HCT116 (cell line): ENCODE data around the gene WDR48. TPM values are rescaled to one million over a fixed set of nuclear protein-coding genes. Genes with fewer than 3 reads are reported as not detected.
A peak's percentile ranks its signal among the peaks of the same experiment; 100 is the strongest.

ENCODE experiments used
- ATAC-seq: fragments of 200-7000 bp; cut with Tn5 transposase; 2 replicates; pipeline ENCODE4 v1.9.1; 2020; ENCODE audit warnings: mild to moderate bottlenecking, moderate library complexity
- BruUV-seq: library from RNA; stranded (reverse); fragments of 400-500 nt; replicated peaks from 2 replicates; lab custom pipeline; 2021; lab: Mats Ljungman, UMichigan
- CTCF ChIA-PET: fragments of 300-600 bp; sonication (Branson Sonifier 250); formaldehyde crosslinking; loops from one replicate; lab custom pipeline; 2021; ENCODE audit warnings: antibody characterized with exemption; lab: Charles Lee
- POLR2A ChIA-PET: fragments of 300-600, 350-600 bp; sonication (Branson Sonifier 250); formaldehyde crosslinking; loops from one replicate; lab custom pipeline; 2021; ENCODE audit warnings: antibody characterized with exemption; lab: Charles Lee
- RAD21 ChIA-PET, 2 experiments: fragments of 300-600 bp; sonication (Branson Sonifier 250); formaldehyde crosslinking; loops; one replicate each; lab custom pipeline; 2023; ENCODE audit warnings: low total read pairs in 2 of 2; ENCODE audit not compliant: uncharacterized antibody in 2 of 2, unreplicated experiment in 2 of 2, low non-redundant PET in 1 of 2; lab: Charles Lee
- DNase-seq: peaks from one replicate; pipeline ENCODE4 v3.0.0-alpha.2; 2010; ENCODE audit warnings: low read depth, low spot score
- H2AFZ ChIP-seq: fragments of 200-600 bp; shearing (Covaris generic), sonication (generic); 2 replicates; pipeline ENCODE4 v1.6.1; 2017; ENCODE audit warnings: low read depth, mixed run types, mixed read lengths, antibody characterized with exemption, low read length; ENCODE audit not compliant: poor library complexity, severe bottlenecking
- H3K27ac ChIP-seq: 2 replicates; pipeline ENCODE4 v1.5.1; 2012; ENCODE audit warnings: low read depth, low read length
- H3K27me3 ChIP-seq: fragments of 200-600 bp; sonication (generic); 2 replicates; pipeline ENCODE4 v1.6.1; 2016; ENCODE audit warnings: mixed run types, low read length, mixed read lengths; ENCODE audit not compliant: insufficient read depth
- H3K36me3 ChIP-seq, 2 experiments: fragments of 200-500 bp in 1 of 2; fragments of 200-600 bp in 1 of 2; sonication (Bioruptor generic) in 1 of 2; sonication (generic) in 1 of 2; 2 replicates each; pipeline versions ENCODE4 v1.5.1 to v1.6.1; 2014 to 2016; ENCODE audit warnings: low read length in 2 of 2, inconsistent platforms in 1 of 2, mixed read lengths in 1 of 2, mixed run types in 1 of 2; ENCODE audit not compliant: insufficient read depth in 2 of 2, control insufficient read depth in 1 of 2
- H3K4me1 ChIP-seq, 2 experiments: fragments of 200-600 bp in 1 of 2; sonication (generic) in 1 of 2; 2 replicates each; pipeline versions ENCODE4 v1.5.1 to v1.6.1; 2012 to 2017; ENCODE audit warnings: low read length in 2 of 2, inconsistent platforms in 1 of 2, mild to moderate bottlenecking in 1 of 2, mixed read lengths in 1 of 2, mixed run types in 1 of 2, moderate library complexity in 1 of 2; ENCODE audit not compliant: insufficient read depth in 2 of 2, control insufficient read depth in 1 of 2
- H3K4me2 ChIP-seq: fragments of 200-600 bp; sonication (generic); 2 replicates; pipeline ENCODE4 v1.6.1; 2017; ENCODE audit warnings: mixed run types, low read length, mixed read lengths
- H3K4me3 ChIP-seq, 2 experiments: fragments of 200-600 bp in 1 of 2; sonication (generic) in 1 of 2; replicated peaks in 1 of 2; 2 replicates each; pipeline ENCODE4 v1.5.1; 2011 to 2016; ENCODE audit warnings: low read length in 2 of 2, control low read depth in 1 of 2, low read depth in 1 of 2, mild to moderate bottlenecking in 1 of 2, mixed read lengths in 1 of 2, mixed run types in 1 of 2
- H3K79me2 ChIP-seq: fragments of 200-600 bp; sonication (generic); 2 replicates; pipeline ENCODE4 v1.6.1; 2017; ENCODE audit warnings: mild to moderate bottlenecking, mixed run types, low read length, moderate library complexity, mixed read lengths; ENCODE audit not compliant: insufficient read depth
- H3K9ac ChIP-seq: fragments of 200-600 bp; sonication (generic); 2 replicates; pipeline ENCODE4 v1.6.1; 2016; ENCODE audit warnings: low read length, mixed read lengths
- H3K9me2 ChIP-seq: fragments of 200-600 bp; sonication (generic), shearing (Covaris generic); 2 replicates; pipeline ENCODE4 v1.6.1; 2017; ENCODE audit warnings: mixed run types, mild to moderate bottlenecking, moderate library complexity; ENCODE audit not compliant: insufficient read depth
- H3K9me3 ChIP-seq, 2 experiments: fragments of 200-500 bp in 1 of 2; fragments of 200-600 bp in 1 of 2; sonication (Bioruptor generic) in 1 of 2; sonication (generic) in 1 of 2; 2 replicates each; pipeline ENCODE4 v1.6.1; 2014 to 2017; ENCODE audit warnings: low read length in 2 of 2, mixed read lengths in 2 of 2, inconsistent platforms in 1 of 2, low read depth in 1 of 2, mild to moderate bottlenecking in 1 of 2, mixed run types in 1 of 2, moderate library complexity in 1 of 2; ENCODE audit not compliant: control insufficient read depth in 1 of 2, insufficient read depth in 1 of 2
- H4K20me1 ChIP-seq: fragments of 200-600 bp; sonication (generic), shearing (Covaris generic); 2 replicates; pipeline ENCODE4 v1.6.1; 2017; ENCODE audit warnings: mixed run types, mild to moderate bottlenecking, moderate library complexity; ENCODE audit not compliant: insufficient read depth
- CBX3 ChIP-seq: IDR thresholded peaks from 2 replicates; pipeline ENCODE4 v1.6.1; 2012; ENCODE audit warnings: low read depth
- CTCF ChIP-seq, 3 experiments: fragments of 200-600 bp in 1 of 3; sonication (generic) in 1 of 3; IDR thresholded peaks in 2 of 3; conservative IDR thresholded peaks in 1 of 3; 2 replicates each; pipeline ENCODE4 v1.5.1; 2012 to 2017; ENCODE audit warnings: low read depth in 2 of 3, low read length in 2 of 3, antibody characterized with exemption in 1 of 3, borderline replicate concordance in 1 of 3, control low read depth in 1 of 3, mild to moderate bottlenecking in 1 of 3, mixed read lengths in 1 of 3, mixed run types in 1 of 3, moderate library complexity in 1 of 3; ENCODE audit not compliant: insufficient read depth in 1 of 3
- EGR1 ChIP-seq: IDR thresholded peaks from 2 replicates; pipeline ENCODE4 v1.6.1; 2012; ENCODE audit warnings: low read depth
- EZH2phosphoT487 ChIP-seq: fragments of 200-600 bp; IDR thresholded peaks from 2 replicates; pipeline ENCODE4 v1.6.1; 2018; ENCODE audit warnings: antibody characterized with exemption, borderline replicate concordance
- FOSL1 ChIP-seq: IDR thresholded peaks from 2 replicates; pipeline ENCODE4 v1.6.1; 2012; ENCODE audit warnings: low read depth
- MAX ChIP-seq: IDR thresholded peaks from 2 replicates; pipeline ENCODE4 v1.6.1; 2012
- POLR2A ChIP-seq: IDR thresholded peaks from 2 replicates; pipeline ENCODE4 v1.7.0; 2011; ENCODE audit warnings: borderline replicate concordance; ENCODE audit not compliant: insufficient read depth, insufficient read length; ENCODE audit errors: extremely low read depth
- POLR2AphosphoS5 ChIP-seq: IDR thresholded peaks from 2 replicates; pipeline ENCODE4 v1.6.1; 2011; ENCODE audit warnings: mild to moderate bottlenecking, low read depth, low read length, moderate library complexity
- RAD21 ChIP-seq: IDR thresholded peaks from 2 replicates; pipeline ENCODE4 v1.6.1; 2012; ENCODE audit warnings: low read depth, mild to moderate bottlenecking
- SIN3A ChIP-seq: IDR thresholded peaks from 2 replicates; pipeline ENCODE4 v1.6.1; 2012; ENCODE audit warnings: low read depth
- SP1 ChIP-seq: IDR thresholded peaks from 2 replicates; pipeline ENCODE4 v1.6.1; 2012; ENCODE audit warnings: low read depth
- SRF ChIP-seq: IDR thresholded peaks from 2 replicates; pipeline ENCODE4 v1.6.1; 2012; ENCODE audit warnings: low read depth
- YY1 ChIP-seq: IDR thresholded peaks from 2 replicates; pipeline ENCODE4 v1.6.1; 2011; ENCODE audit warnings: low read length, low read depth, moderate library complexity, mild to moderate bottlenecking; ENCODE audit not compliant: insufficient replicate concordance; ENCODE audit errors: extremely low read depth
- ZBTB33 ChIP-seq: IDR thresholded peaks from 2 replicates; pipeline ENCODE4 v1.6.1; 2011; ENCODE audit warnings: mild to moderate bottlenecking, low read length, moderate library complexity; ENCODE audit not compliant: insufficient replicate concordance; ENCODE audit errors: extremely low read depth
- intact Hi-C: fragments of 100-400 bp; cut with micrococcal nuclease; formaldehyde crosslinking; loops from 2 replicates; pipeline ENCODE4 v1.10.0; 2022
- total RNA-seq: library from RNA; stranded (reverse); gene quantifications from one replicate; pipeline ENCODE4 v1.2.1, GENCODE V29; 2021; ENCODE audit not compliant: unreplicated experiment

Gene WDR48
- total RNA-seq, 1 experiment from 2014 or later, result 35.6 TPM

GRCh38 chr3:39065197-39065596 is 13.4 kb downstream of the WDR48 start:
- Histone ChIP-seq H3K27me3 (no peaks in the 10 kb centered on the region), H3K79me2 (peaks cover 4% of the 10 kb centered on the region), H3K4me3 (no peak overlapping the region), H3K9ac (no peak overlapping the region), H3K9me2 (no peaks in the 10 kb centered on the region), H2AFZ (no peak overlapping the region), H3K36me3 (peaks cover 0 to 7% of the 10 kb centered on the region in 2 experiments; a peak in 1 of 4 replicates), H3K4me2 (no peak overlapping the region), H3K4me1 (no peaks in the 10 kb centered on the region), H3K9me3 (no peaks in the 10 kb centered on the region), H3K27ac (no peak overlapping the region), H4K20me1 (no peaks in the 10 kb centered on the region)
- TF ChIP-seq CTCF (IDR thresholded peaks at IDR 0.05 in 2 of 3, conservative IDR thresholded peaks at IDR 0.05 in 1 of 3; ENCODE audit: borderline replicate concordance in 1 of 3, insufficient read depth in 1 of 3, low read depth in 2 of 3, low read length in 2 of 3), result peak in 2 of 3 experiments; percentile 52 to 59; a peak in 4 of 6 replicates
- TF ChIP-seq SRF, result no peak
- intact Hi-C loops, result no loop called here
- no TSS peak for BruUV-seq
- ChIA-PET CTCF (interaction anchor here (1.2 kb wide), 1 partner anchor 65 kb away, joined by 3 read pairs; no protein-coding TSS in a partner anchor), POLR2A (no interaction called here), RAD21 (no interaction called here)
- peak; percentile 99 for ATAC-seq
- DNase-seq, result peak; percentile 12

GRCh38 chr3:39067286-39067685 is 15.5 kb downstream of the WDR48 start:
- no peaks in the 10 kb centered on the region for H4K20me1 ChIP-seq
- no peaks in the 10 kb centered on the region for H3K27me3 ChIP-seq
- no TSS peak for BruUV-seq
- intact Hi-C loops, result no loop called here
- H3K9ac ChIP-seq, result no peak overlapping the region
- no peak overlapping the region for H3K27ac ChIP-seq
- POLR2A ChIA-PET, result no interaction called here
- no peak for DNase-seq
- no peaks in the 10 kb centered on the region for H3K4me1 ChIP-seq
- CTCF ChIA-PET, result no interaction called here
- no peak overlapping the region for H3K4me3 ChIP-seq
- RAD21 ChIA-PET, result no interaction called here
- ATAC-seq, result no peak
- H3K4me2 ChIP-seq, result no peak overlapping the region
- peaks cover 4% of the 10 kb centered on the region; the same call in 1 of the 2 replicates for H3K79me2 ChIP-seq
- no peak overlapping the region for H2AFZ ChIP-seq
- H3K9me3 ChIP-seq, result no peaks in the 10 kb centered on the region
- peaks cover 0 to 7% of the 10 kb centered on the region in 2 experiments; a peak in 1 of 4 replicates for H3K36me3 ChIP-seq
- no peaks in the 10 kb centered on the region for H3K9me2 ChIP-seq
- TF ChIP-seq CTCF (IDR thresholded peaks at IDR 0.05 in 2 of 3, conservative IDR thresholded peaks at IDR 0.05 in 1 of 3; ENCODE audit: borderline replicate concordance in 1 of 3, insufficient read depth in 1 of 3, low read depth in 2 of 3, low read length in 2 of 3), result no peak
- no peak for TF ChIP-seq POLR2AphosphoS5
- TF ChIP-seq MAX, result no peak
- no peak for TF ChIP-seq RAD21
- TF ChIP-seq EZH2phosphoT487, result no peak
- no peak for TF ChIP-seq YY1
- TF ChIP-seq ZBTB33, result no peak
- TF ChIP-seq SIN3A, result no peak
- TF ChIP-seq CBX3, result no peak
- TF ChIP-seq FOSL1, result no peak
- TF ChIP-seq SP1, result no peak
- no peak for TF ChIP-seq POLR2A
- TF ChIP-seq EGR1, result no peak
